ENCODE data around the gene NECAB2. TPM values are rescaled to one million over a fixed set of nuclear protein-coding genes. Genes with fewer than 3 reads are reported as not detected.

Gene NECAB2
- total RNA-seq, 1 donor from 2014 or later = 4.6 TPM

DNA sequence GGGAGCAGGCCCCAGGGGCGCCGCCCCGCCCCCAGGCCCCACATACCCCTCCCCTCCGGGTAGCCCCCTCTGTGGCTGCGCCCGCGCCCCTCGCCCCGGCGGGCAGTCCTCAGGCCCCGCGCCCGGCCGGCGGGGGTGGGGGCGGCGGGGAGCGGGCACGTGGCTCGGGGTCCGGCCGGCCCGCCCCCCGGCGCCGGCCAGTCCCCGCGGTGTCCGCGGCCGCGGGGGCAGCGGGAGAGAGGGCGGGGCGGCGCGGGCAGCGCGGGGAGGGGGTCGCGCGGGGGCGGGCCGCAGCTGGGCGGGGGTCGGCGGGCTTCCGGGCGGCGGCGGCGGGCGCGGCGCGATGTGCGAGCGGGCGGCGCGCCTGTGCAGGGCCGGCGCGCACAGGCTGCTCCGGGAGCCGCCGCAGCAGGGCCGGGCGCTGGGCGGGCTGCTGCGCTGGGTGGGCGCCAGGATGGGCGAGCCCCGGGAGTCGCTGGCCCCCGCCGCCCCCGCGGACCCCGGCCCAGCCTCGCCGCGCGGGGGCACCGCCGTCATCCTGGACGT is 335 bp downstream of the NECAB2 start:
- Mint-ChIP-seq H3K4me1 (ENCODE audit: low read depth) (no peaks in the 10 kb centered on the region), H3K36me3 (ENCODE audit: insufficient read depth) (no peaks in the 10 kb centered on the region), H3K27ac (no peak overlapping the region), H3K9me3 (ENCODE audit: low read depth) (no peaks in the 10 kb centered on the region), H3K27me3 (peaks cover 10% of the 10 kb centered on the region), H3K4me3 (ENCODE audit: low read depth) (no peak overlapping the region)
- TF ChIP-seq, protein P1, sequence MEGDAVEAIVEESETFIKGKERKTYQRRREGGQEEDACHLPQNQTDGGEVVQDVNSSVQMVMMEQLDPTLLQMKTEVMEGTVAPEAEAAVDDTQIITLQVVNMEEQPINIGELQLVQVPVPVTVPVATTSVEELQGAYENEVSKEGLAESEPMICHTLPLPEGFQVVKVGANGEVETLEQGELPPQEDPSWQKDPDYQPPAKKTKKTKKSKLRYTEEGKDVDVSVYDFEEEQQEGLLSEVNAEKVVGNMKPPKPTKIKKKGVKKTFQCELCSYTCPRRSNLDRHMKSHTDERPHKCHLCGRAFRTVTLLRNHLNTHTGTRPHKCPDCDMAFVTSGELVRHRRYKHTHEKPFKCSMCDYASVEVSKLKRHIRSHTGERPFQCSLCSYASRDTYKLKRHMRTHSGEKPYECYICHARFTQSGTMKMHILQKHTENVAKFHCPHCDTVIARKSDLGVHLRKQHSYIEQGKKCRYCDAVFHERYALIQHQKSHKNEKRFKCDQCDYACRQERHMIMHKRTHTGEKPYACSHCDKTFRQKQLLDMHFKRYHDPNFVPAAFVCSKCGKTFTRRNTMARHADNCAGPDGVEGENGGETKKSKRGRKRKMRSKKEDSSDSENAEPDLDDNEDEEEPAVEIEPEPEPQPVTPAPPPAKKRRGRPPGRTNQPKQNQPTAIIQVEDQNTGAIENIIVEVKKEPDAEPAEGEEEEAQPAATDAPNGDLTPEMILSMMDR (IDR thresholded peaks at IDR 0.05; ENCODE audit: unreplicated experiment) = no peak
- no peak for DNase-seq (ENCODE audit: low spot score, unreplicated experiment)

DNA sequence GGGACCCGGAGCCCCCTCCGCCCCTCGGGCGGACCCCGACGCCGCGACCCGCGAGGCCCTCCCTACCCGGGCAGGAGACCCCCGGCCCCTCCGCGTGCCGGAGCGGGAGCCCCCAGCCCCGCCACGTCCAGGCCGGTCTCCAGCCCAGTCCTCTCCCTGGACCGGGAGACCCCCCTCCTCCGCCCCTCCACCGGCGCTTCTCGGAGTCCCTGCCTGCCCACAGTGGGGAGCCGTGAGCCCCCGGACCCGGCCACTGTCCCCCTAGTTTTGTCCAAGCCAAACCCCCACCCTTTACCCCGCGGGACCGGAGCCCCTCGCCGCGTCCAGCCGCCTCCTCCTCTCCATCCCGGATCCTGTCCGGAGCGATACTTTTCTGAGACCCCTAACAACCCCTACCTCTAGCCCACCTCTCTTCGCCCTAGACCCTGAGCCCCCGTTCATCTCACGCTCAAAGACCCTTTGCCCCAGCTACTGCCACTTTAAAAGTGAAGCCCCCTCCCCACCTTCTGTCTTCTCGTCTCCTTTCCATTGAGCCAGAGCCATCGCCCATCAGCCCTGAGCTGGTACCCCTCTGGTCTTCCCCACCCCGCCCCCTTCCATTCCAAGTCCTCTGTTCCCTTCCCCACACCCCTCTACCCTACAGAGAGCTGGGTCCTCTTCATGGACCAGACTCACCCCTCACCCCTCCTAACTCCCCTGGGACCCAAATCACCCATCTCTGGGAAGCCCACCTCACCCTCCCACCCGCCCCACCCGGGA is 1.0 kb downstream of the NECAB2 start:
- no peaks in the 10 kb centered on the region for H3K36me3 Mint-ChIP-seq (ENCODE audit: insufficient read depth)
- no peak for DNase-seq (ENCODE audit: low spot score, unreplicated experiment)
- peaks cover 10% of the 10 kb centered on the region for H3K27me3 Mint-ChIP-seq
- no peaks in the 10 kb centered on the region for H3K9me3 Mint-ChIP-seq (ENCODE audit: low read depth)
- no peaks in the 10 kb centered on the region for H3K4me1 Mint-ChIP-seq (ENCODE audit: low read depth)
- no peak overlapping the region for H3K27ac Mint-ChIP-seq
- TF ChIP-seq, protein P1 (IDR thresholded peaks at IDR 0.05; ENCODE audit: unreplicated experiment) = no peak
- H3K4me3 Mint-ChIP-seq (ENCODE audit: low read depth) = peak overlapping the region; percentile 65

DNA sequence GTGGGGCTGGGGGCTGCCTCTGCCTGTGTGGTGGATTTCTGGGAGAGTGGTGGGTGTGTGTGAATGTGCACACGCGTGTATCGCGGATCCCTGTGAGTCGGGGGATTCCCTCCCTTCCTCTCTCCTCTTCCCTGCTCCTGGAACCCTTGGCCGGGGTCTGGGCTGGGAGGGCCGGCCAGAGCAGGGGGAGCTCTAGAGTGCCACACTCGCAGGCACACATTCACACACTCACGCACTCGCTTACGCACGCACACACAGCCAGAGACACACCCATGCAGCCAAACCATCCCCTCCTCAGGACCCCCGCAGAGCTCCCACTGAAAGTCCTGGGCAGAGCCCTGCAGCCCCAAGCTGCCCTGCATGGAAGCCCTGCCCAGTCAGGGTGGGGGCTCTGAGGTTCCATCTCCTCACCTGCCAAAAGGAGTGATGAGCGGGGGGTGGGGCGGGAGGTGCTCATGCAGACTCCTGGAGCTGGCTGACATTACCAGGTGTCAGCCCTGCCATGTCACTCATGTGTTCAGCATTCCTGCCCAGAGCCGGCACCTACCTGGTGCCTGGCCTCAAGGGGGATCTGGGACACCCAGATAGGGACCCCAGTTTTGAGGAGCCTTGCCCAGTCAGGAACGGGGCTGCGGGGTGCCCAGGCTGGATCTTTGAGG is 1.9 kb downstream of the NECAB2 start:
- Mint-ChIP-seq H3K27ac (no peak overlapping the region), H3K4me3 (ENCODE audit: low read depth) (peak overlapping the region; percentile 46), H3K4me1 (ENCODE audit: low read depth) (no peaks in the 10 kb centered on the region), H3K36me3 (ENCODE audit: insufficient read depth) (no peaks in the 10 kb centered on the region), H3K9me3 (ENCODE audit: low read depth) (no peaks in the 10 kb centered on the region), H3K27me3 (peaks cover 15% of the 10 kb centered on the region)
- no peak for DNase-seq (ENCODE audit: low spot score, unreplicated experiment)
- TF ChIP-seq, protein P1 (IDR thresholded peaks at IDR 0.05; ENCODE audit: unreplicated experiment) = no peak

DNA sequence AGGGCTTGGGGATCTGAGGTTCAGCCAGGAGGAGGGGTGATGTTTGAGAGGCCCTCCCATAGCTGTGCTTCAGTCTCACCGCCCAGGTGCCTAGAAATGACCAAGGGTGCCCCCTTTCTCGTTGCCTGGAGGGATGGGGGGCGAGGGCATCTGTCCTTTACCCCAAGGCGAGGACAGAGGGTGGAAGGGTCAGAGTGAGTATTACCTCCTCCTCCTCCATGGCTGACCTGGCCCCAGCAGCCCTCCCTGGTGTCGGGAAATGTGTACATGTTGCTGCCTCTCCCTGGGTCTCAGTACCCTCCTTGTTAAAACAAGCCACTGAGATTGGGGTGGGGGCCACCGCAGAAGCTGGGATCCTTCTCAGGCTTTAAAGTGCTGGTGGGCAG is 2.4 kb downstream of the NECAB2 start:
- Mint-ChIP-seq H3K36me3 (ENCODE audit: insufficient read depth) (no peaks in the 10 kb centered on the region), H3K9me3 (ENCODE audit: low read depth) (no peaks in the 10 kb centered on the region), H3K27ac (no peak overlapping the region), H3K4me1 (ENCODE audit: low read depth) (no peaks in the 10 kb centered on the region), H3K27me3 (peaks cover 15% of the 10 kb centered on the region), H3K4me3 (ENCODE audit: low read depth) (peak overlapping the region; percentile 29)
- no peak for DNase-seq (ENCODE audit: low spot score, unreplicated experiment)
- TF ChIP-seq, protein P1 (IDR thresholded peaks at IDR 0.05; ENCODE audit: unreplicated experiment) = no peak

DNA sequence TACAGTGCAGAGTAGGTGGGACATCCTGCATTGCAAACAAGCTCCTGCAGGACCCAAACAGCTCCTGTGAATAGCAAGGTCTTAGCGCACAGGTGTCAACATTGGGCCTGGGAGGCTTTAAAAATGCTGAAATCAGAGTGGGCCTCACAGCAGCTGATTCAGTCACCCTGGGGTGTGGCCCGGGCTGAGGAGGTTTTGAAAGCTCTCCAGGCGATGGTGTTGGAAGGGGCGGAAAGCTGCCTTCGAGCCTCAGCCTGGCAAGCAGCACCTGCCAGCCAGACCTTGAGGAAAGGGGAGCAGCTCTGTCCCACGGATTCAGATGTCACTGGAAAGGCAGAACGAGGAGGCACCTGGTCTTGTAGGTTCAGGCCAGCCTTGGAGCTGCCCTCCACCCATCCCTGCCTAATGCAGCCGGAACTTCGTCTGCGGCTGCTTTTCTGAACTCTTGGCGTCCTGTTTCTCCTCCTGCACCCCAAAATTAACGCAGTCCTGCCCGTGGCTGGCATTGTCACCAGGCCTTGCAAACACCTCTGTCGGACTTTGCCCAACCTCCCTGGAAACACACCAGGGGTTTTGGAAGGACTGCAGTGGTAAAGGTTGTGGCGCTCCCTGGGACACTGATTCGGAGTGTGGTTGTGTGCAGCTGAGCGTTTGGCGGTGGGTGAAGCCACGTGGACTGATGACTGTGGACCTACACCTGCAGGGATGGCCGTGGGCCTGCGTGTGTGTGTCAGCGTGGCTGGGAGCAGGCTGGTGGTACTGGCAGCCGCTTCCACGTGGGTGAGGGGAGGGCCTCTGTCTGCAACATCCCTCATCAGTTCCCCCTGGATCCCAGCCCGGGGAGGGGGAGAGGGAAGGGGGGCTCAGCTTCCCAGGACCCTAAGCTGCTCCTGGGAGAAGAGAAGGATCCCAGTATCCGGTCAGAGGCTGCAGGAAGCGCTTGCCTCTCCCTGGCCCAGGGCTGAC is 3.4 kb downstream of the NECAB2 start:
- DNase-seq (ENCODE audit: low spot score, unreplicated experiment) = no peak
- Mint-ChIP-seq H3K27me3 (peaks cover 16% of the 10 kb centered on the region), H3K4me1 (ENCODE audit: low read depth) (no peaks in the 10 kb centered on the region), H3K9me3 (ENCODE audit: low read depth) (no peaks in the 10 kb centered on the region), H3K36me3 (ENCODE audit: insufficient read depth) (no peaks in the 10 kb centered on the region), H3K4me3 (ENCODE audit: low read depth) (no peak overlapping the region), H3K27ac (no peak overlapping the region)
- TF ChIP-seq, protein P1 (IDR thresholded peaks at IDR 0.05; ENCODE audit: unreplicated experiment) = no peak

All from progenitor cell of endocrine pancreas (in vitro differentiated cells).